ENCODE data around the gene RABGAP1L. TPM values are rescaled to one million over a fixed set of nuclear protein-coding genes. Genes with fewer than 3 reads are reported as not detected.

Gene RABGAP1L
- total RNA-seq, 2 experiments from 2014 or later: 98.1 to 158 TPM

DNA sequence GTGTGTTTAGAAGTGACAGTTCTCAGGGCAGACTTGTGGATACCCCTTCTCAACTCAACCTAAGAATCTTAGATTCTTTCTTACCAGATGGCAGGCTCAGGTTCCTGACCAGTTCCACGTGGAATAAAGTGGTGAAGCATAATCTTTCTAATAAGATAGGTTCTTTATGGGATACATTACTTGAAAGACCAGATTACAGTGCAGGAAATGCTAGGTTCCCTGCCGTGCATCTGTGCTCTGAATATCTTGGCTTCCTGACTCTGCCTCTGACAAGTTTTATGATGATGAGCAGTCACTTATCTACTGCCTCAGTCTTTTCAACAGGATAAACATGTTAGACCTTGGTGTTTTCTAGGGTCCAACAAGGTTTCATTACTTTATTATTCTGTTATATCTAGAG, 632.5 kb downstream of the RABGAP1L start:
- ChIA-PET CTCF (ENCODE audit: unreplicated experiment) (no interaction called here), POLR2A (interaction anchor here (0.6 to 1.4 kb wide), 4 partner anchors 8 to 186 kb away, joined by 3 to 11 read pairs (median 4); no protein-coding TSS in a partner anchor)
- no TSS peak for BruUV-seq (replicated peaks)
- H3K27ac ChIP-seq (ENCODE audit: low read depth, low read length, poor library complexity, severe bottlenecking): no peak overlapping the region
- H3K79me2 ChIP-seq (ENCODE audit: insufficient read depth, low read depth, low read length): no peaks in the 10 kb centered on the region
- H3K4me3 ChIP-seq (ENCODE audit: low read depth, low read length, poor library complexity, severe bottlenecking): no peak overlapping the region
- no peaks in the 10 kb centered on the region for H4K20me1 ChIP-seq (ENCODE audit: insufficient read depth, low read length)
- H3K36me3 ChIP-seq (ENCODE audit: insufficient read depth, low read length): no peaks in the 10 kb centered on the region
- intact Hi-C loops (cut with micrococcal nuclease; ENCODE audit: unreplicated experiment): no loop called here
- TF ChIP-seq EZH2phosphoT487 (IDR thresholded peaks at IDR 0.05; ENCODE audit: borderline replicate concordance, low read depth, low read length) (no peak), CTCF (conservative IDR thresholded peaks at IDR 0.05; ENCODE audit: low read length) (no peak)
- no peaks in the 10 kb centered on the region for H3K9me3 ChIP-seq (ENCODE audit: low read length)
- peak overlapping the region; percentile 22; the same call in 1 of the 2 replicates for H2AFZ ChIP-seq (ENCODE audit: low read length)
- H3K4me1 ChIP-seq (ENCODE audit: insufficient read depth, low read length, poor library complexity, severe bottlenecking): peaks cover 28% of the 10 kb centered on the region
- peak overlapping the region; percentile 6; the same call in 1 of the 2 replicates for H3K4me2 ChIP-seq (ENCODE audit: low read length)
- DNase-seq (ENCODE audit: low spot score): peak; percentile 33
- H3K9me2 ChIP-seq (ENCODE audit: insufficient read depth, low read length): no peaks in the 10 kb centered on the region

DNA sequence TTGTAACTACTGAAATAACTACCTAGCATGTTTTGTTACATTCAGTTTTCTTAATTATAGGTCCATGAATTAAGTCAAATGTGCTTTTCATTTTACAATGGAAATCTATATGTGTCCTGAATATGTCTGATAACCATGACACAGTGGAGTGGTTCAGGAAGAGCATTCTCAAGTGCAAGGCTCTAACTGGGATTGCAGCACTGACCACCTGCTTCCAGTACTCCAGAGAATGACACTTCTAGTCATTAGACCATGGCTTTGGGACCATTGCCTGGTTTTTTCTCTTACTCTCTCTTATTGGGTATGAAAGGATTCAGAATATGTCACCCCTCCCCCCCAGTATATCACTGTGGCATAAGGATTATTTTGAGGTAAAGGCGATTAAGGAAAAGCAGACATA, 635.5 kb downstream of the RABGAP1L start:
- no peak for DNase-seq (ENCODE audit: low spot score)
- Histone ChIP-seq H3K4me1 (ENCODE audit: insufficient read depth, low read length, poor library complexity, severe bottlenecking) (peaks cover 26% of the 10 kb centered on the region), H2AFZ (ENCODE audit: low read length) (no peak overlapping the region), H3K4me3 (ENCODE audit: low read depth, low read length, poor library complexity, severe bottlenecking) (no peak overlapping the region), H3K9me3 (ENCODE audit: low read length) (no peaks in the 10 kb centered on the region), H3K4me2 (ENCODE audit: low read length) (no peak overlapping the region), H3K27ac (ENCODE audit: low read depth, low read length, poor library complexity, severe bottlenecking) (no peak overlapping the region), H3K9me2 (ENCODE audit: insufficient read depth, low read length) (no peaks in the 10 kb centered on the region), H4K20me1 (ENCODE audit: insufficient read depth, low read length) (no peaks in the 10 kb centered on the region), H3K36me3 (ENCODE audit: insufficient read depth, low read length) (no peaks in the 10 kb centered on the region), H3K79me2 (ENCODE audit: insufficient read depth, low read depth, low read length) (no peaks in the 10 kb centered on the region)
- ChIA-PET POLR2A (interaction anchor here (0.9 to 1.2 kb wide), 3 partner anchors 10 to 233 kb away, joined by 3 to 4 read pairs (median 3); no protein-coding TSS in a partner anchor), CTCF (ENCODE audit: unreplicated experiment) (no interaction called here)
- no peak for TF ChIP-seq EZH2phosphoT487 (IDR thresholded peaks at IDR 0.05; ENCODE audit: borderline replicate concordance, low read depth, low read length)
- TF ChIP-seq CTCF (conservative IDR thresholded peaks at IDR 0.05; ENCODE audit: low read length): no peak
- BruUV-seq (replicated peaks): no TSS peak
- intact Hi-C loops (cut with micrococcal nuclease; ENCODE audit: unreplicated experiment): no loop called here

- Histone ChIP-seq H3K27ac (ENCODE audit: low read depth, low read length, poor library complexity, severe bottlenecking) (no peak overlapping the region), H4K20me1 (ENCODE audit: insufficient read depth, low read length) (no peaks in the 10 kb centered on the region), H3K9me3 (ENCODE audit: low read length) (no peaks in the 10 kb centered on the region), H2AFZ (ENCODE audit: low read length) (no peak overlapping the region), H3K4me1 (ENCODE audit: insufficient read depth, low read length, poor library complexity, severe bottlenecking) (peaks cover 23% of the 10 kb centered on the region), H3K9me2 (ENCODE audit: insufficient read depth, low read length) (no peaks in the 10 kb centered on the region), H3K4me2 (ENCODE audit: low read length) (no peak overlapping the region), H3K36me3 (ENCODE audit: insufficient read depth, low read length) (no peaks in the 10 kb centered on the region), H3K79me2 (ENCODE audit: insufficient read depth, low read depth, low read length) (peaks cover 6% of the 10 kb centered on the region; the same call in 1 of the 2 replicates), H3K4me3 (ENCODE audit: low read depth, low read length, poor library complexity, severe bottlenecking) (no peak overlapping the region)
- no TSS peak for BruUV-seq (replicated peaks)
- ChIA-PET POLR2A (interaction anchor here (0.8 to 1.2 kb wide), 3 partner anchors 11 to 232 kb away, joined by 3 to 4 read pairs (median 3); no protein-coding TSS in a partner anchor), CTCF (ENCODE audit: unreplicated experiment) (no interaction called here)
- DNase-seq (ENCODE audit: low spot score): no peak
- no peak for TF ChIP-seq CTCF (conservative IDR thresholded peaks at IDR 0.05; ENCODE audit: low read length)
- TF ChIP-seq EZH2phosphoT487 (IDR thresholded peaks at IDR 0.05; ENCODE audit: borderline replicate concordance, low read depth, low read length): no peak
- intact Hi-C loops (cut with micrococcal nuclease; ENCODE audit: unreplicated experiment): no loop called here
Measured at GRCh38 chr1:174795806-174796205, 636.5 kb downstream of the RABGAP1L start.

Data from OCI-LY7 (cell line).